Epithelial cell of umbilical artery (primary cell): ENCODE measurements around the gene VANGL1. TPM values are rescaled to one million over a fixed set of nuclear protein-coding genes. Genes with fewer than 3 reads are reported as not detected.

Experiments
- total RNA-seq: library from RNA; depleted of rRNA; stranded (reverse); fragments of >200 nt; gene quantifications from 2 replicates; pipeline ENCODE4 v1.2.3, GENCODE V29; 2014

The VANGL1 gene
- total RNA-seq = 6.2 and 8.8 TPM in 2 replicates

GRCh38 chr1:115641762-115642167 lies at the start of gene VANGL1:
VANGL1 (plus strand) TSS chr1:115641970; CDS start chr1:115651414, 9,444 bp downstream.

Other genes with a start within 250 kb of the VANGL1 start
- gene CASQ2, start 126.7 kb downstream of the VANGL1 start, total RNA-seq = not detected in 2 replicates
- under 0.01 TPM in 2 replicates for gene NHLH2, start 199.2 kb downstream of the VANGL1 start, total RNA-seq